H9 (cell line): ENCODE measurements around the gene CCDC187. TPM values are rescaled to one million over a fixed set of nuclear protein-coding genes. Genes with fewer than 3 reads are reported as not detected.

Experiments
- DNase-seq: peaks from one replicate; pipeline ENCODE4 v3.0.0-alpha.2; 2017
- H2AFZ ChIP-seq: one replicate; pipeline ENCODE4 v1.6.1; 2013; ENCODE audit warnings: mild to moderate bottlenecking, low read length, control low read depth, moderate library complexity
- H2AK5ac ChIP-seq: 2 replicates; pipeline ENCODE4 v1.6.1; 2013; ENCODE audit warnings: low read length, control low read depth, mixed read lengths; ENCODE audit not compliant: insufficient read length
- H2BK120ac ChIP-seq: one replicate; pipeline ENCODE4 v1.6.1; 2013; ENCODE audit warnings: low read depth, mild to moderate bottlenecking, low read length, control low read depth, inconsistent platforms; ENCODE audit not compliant: poor library complexity, severe bottlenecking
- H2BK12ac ChIP-seq: 2 replicates; pipeline ENCODE4 v1.6.1; 2013; ENCODE audit warnings: low read length, control low read depth, mixed read lengths, low read depth; ENCODE audit not compliant: insufficient read length
- H2BK15ac ChIP-seq: 2 replicates; pipeline ENCODE4 v1.6.1; 2013; ENCODE audit warnings: low read depth, low read length, control low read depth
- H2BK20ac ChIP-seq: one replicate; pipeline ENCODE4 v1.6.1; 2013; ENCODE audit warnings: low read depth, mild to moderate bottlenecking, low read length, control low read depth, inconsistent platforms; ENCODE audit not compliant: poor library complexity, severe bottlenecking
- H2BK5ac ChIP-seq: 2 replicates; pipeline ENCODE4 v1.6.1; 2013; ENCODE audit warnings: low read length, control low read depth, mixed read lengths; ENCODE audit not compliant: insufficient read length
- H3K14ac ChIP-seq: 2 replicates; pipeline ENCODE4 v1.6.1; 2013; ENCODE audit warnings: low read length, control low read depth; ENCODE audit not compliant: insufficient read depth
- H3K18ac ChIP-seq: 2 replicates; pipeline ENCODE4 v1.6.1; 2013; ENCODE audit warnings: low read depth, mild to moderate bottlenecking, mixed read lengths, low read length, control low read depth; ENCODE audit not compliant: insufficient read length
- H3K23ac ChIP-seq: 2 replicates; pipeline ENCODE4 v1.6.1; 2013; ENCODE audit warnings: low read length, control low read depth, mixed read lengths, low read depth; ENCODE audit not compliant: insufficient read length
- H3K23me2 ChIP-seq: 2 replicates; pipeline ENCODE4 v1.6.1; 2013; ENCODE audit warnings: low read depth, mild to moderate bottlenecking, mixed read lengths, low read length, control low read depth; ENCODE audit not compliant: insufficient read length, poor library complexity, severe bottlenecking
- H3K27ac ChIP-seq: 2 replicates; pipeline ENCODE4 v1.5.1; 2013; ENCODE audit warnings: low read length, control low read depth, mixed read lengths, low read depth; ENCODE audit not compliant: insufficient read length
- H3K27me3 ChIP-seq: 2 replicates; pipeline ENCODE4 v1.6.1; 2013; ENCODE audit warnings: low read length, control low read depth, inconsistent platforms; ENCODE audit not compliant: insufficient read depth
- H3K4ac ChIP-seq: 2 replicates; pipeline ENCODE4 v1.6.1; 2013; ENCODE audit warnings: low read depth, mild to moderate bottlenecking, control low read depth, inconsistent platforms, low read length, moderate library complexity
- H3K4me1 ChIP-seq: 2 replicates; pipeline ENCODE4 v1.6.1; 2013; ENCODE audit warnings: low read length, control low read depth, inconsistent platforms; ENCODE audit not compliant: insufficient read depth
- H3K4me2 ChIP-seq: 2 replicates; pipeline ENCODE4 v1.6.1; 2013; ENCODE audit warnings: low read length, control low read depth, mixed read lengths; ENCODE audit not compliant: insufficient read length, insufficient read depth
- H3K56ac ChIP-seq: 2 replicates; pipeline ENCODE4 v1.6.1; 2013; ENCODE audit warnings: low read depth, mild to moderate bottlenecking, mixed read lengths, low read length, control low read depth; ENCODE audit not compliant: insufficient read length
- H3K79me1 ChIP-seq: 2 replicates; pipeline ENCODE4 v1.6.1; 2013; ENCODE audit warnings: low read depth, mild to moderate bottlenecking, moderate library complexity, low read length, control low read depth, inconsistent platforms; ENCODE audit not compliant: insufficient read depth, poor library complexity, severe bottlenecking
- H3K79me2 ChIP-seq: 2 replicates; pipeline ENCODE4 v1.6.1; 2013; ENCODE audit warnings: low read length, control low read depth, inconsistent platforms; ENCODE audit not compliant: insufficient read depth
- H3K9ac ChIP-seq: 2 replicates; pipeline ENCODE4 v1.6.1; 2013; ENCODE audit warnings: low read length, control low read depth, mixed read lengths; ENCODE audit not compliant: insufficient read length; ENCODE audit errors: extremely low read depth
- H3K9me3 ChIP-seq: one replicate; pipeline ENCODE4 v1.6.1; 2013; ENCODE audit warnings: low read depth, low read length, inconsistent platforms; ENCODE audit not compliant: control insufficient read depth
- H3T11ph ChIP-seq: one replicate; pipeline ENCODE4 v1.6.1; 2013; ENCODE audit warnings: mild to moderate bottlenecking, low read length, control low read depth, inconsistent platforms
- H4K20me1 ChIP-seq: one replicate; pipeline ENCODE4 v1.6.1; 2013; ENCODE audit not compliant: control insufficient read depth, insufficient read length, insufficient read depth
- H4K5ac ChIP-seq: 2 replicates; pipeline ENCODE4 v1.6.1; 2013; ENCODE audit warnings: low read depth, mild to moderate bottlenecking, mixed read lengths, low read length, control low read depth; ENCODE audit not compliant: insufficient read length
- H4K8ac ChIP-seq: replicated peaks from 2 replicates; pipeline ENCODE4 v1.6.1; 2013; ENCODE audit warnings: low read length, control low read depth, mixed read lengths, low read depth; ENCODE audit not compliant: insufficient read length
- H4K91ac ChIP-seq: 2 replicates; pipeline ENCODE4 v1.6.1; 2013; ENCODE audit warnings: low read depth, mild to moderate bottlenecking, moderate library complexity, mixed read lengths, low read length, control low read depth; ENCODE audit not compliant: insufficient read length
- H3K27ac Mint-ChIP-seq, 3 experiments: 2 replicates in 2 of 3; 3 replicates in 1 of 3; pipeline ENCODE4 v1.8.0; 2020 to 2021; ENCODE audit warnings: mixed read lengths in 3 of 3, mild to moderate bottlenecking in 1 of 3, moderate library complexity in 1 of 3
- H3K27me3 Mint-ChIP-seq: 2 replicates; pipeline ENCODE4 v1.8.0; 2021; ENCODE audit warnings: low read depth, mild to moderate bottlenecking, moderate library complexity, mixed read lengths
- H3K36me3 Mint-ChIP-seq, 3 experiments: 2 replicates in 2 of 3; 3 replicates in 1 of 3; pipeline ENCODE4 v1.8.0; 2020 to 2021; ENCODE audit warnings: low read depth in 3 of 3, mixed read lengths in 3 of 3; ENCODE audit not compliant: insufficient read depth in 1 of 3
- H3K4me1 Mint-ChIP-seq, 2 experiments: 2 replicates each; pipeline ENCODE4 v1.8.0; 2020; ENCODE audit warnings: mixed read lengths in 2 of 2
- H3K4me3 Mint-ChIP-seq, 2 experiments: 2 replicates in 1 of 2; 3 replicates in 1 of 2; pipeline ENCODE4 v1.8.0; 2020 to 2021; ENCODE audit warnings: mild to moderate bottlenecking in 2 of 2, mixed read lengths in 2 of 2, moderate library complexity in 1 of 2
- H3K9me3 Mint-ChIP-seq, 2 experiments: 2 replicates in 1 of 2; 3 replicates in 1 of 2; pipeline ENCODE4 v1.8.0; 2020; ENCODE audit warnings: mild to moderate bottlenecking in 2 of 2, mixed read lengths in 2 of 2, moderate library complexity in 1 of 2
- CTCF ChIP-seq: fragments of 200-600 bp; sonication (generic); conservative IDR thresholded peaks from 3 replicates; pipeline ENCODE4 v1.8.0; 2021; ENCODE audit warnings: antibody characterized with exemption, mild to moderate bottlenecking
- WGBS: extraction: QIAGEN DNeasy Blood & Tissue Kit; methylation state at CpG from one replicate; pipeline ENCODE4 v1.1.7; 2013; ENCODE audit warnings: missing lambda C conversion rate, low lambda C conversion rate, mixed read lengths; ENCODE audit not compliant: insufficient read length; ENCODE audit errors: extremely low coverage; 5-methylcytosine and 5-hydroxymethylcytosine counted together
- total RNA-seq: library from RNA; stranded (reverse); gene quantifications from 2 replicates; pipeline ENCODE4 v1.2.1, GENCODE V29; 2021

Gene CCDC187
- total RNA-seq, 1 experiment from 2014 or later = 0.07 TPM

- no peak overlapping the region for H4K91ac ChIP-seq
- no peak overlapping the region for H2BK12ac ChIP-seq
- no peaks in the 10 kb centered on the region for H4K20me1 ChIP-seq
- H3K9ac ChIP-seq = no peak overlapping the region
- H2AFZ ChIP-seq = no peak overlapping the region
- H3K4me2 ChIP-seq = no peak overlapping the region
- H2AK5ac ChIP-seq = no peak overlapping the region
- H3K79me1 ChIP-seq = no peaks in the 10 kb centered on the region
- H3K9me3 ChIP-seq = no peaks in the 10 kb centered on the region
- H2BK20ac ChIP-seq = no peak overlapping the region
- no peak overlapping the region for H3K27ac ChIP-seq
- Mint-ChIP-seq H3K4me3 (no peak overlapping the region), H3K9me3 (no peaks in the 10 kb centered on the region), H3K4me1 (peaks cover 4 to 7% of the 10 kb centered on the region in 2 experiments; a peak in 2 of 4 replicates), H3K27ac (peak overlapping the region in 1 of 3 experiments; percentile 63; a peak in 2 of 7 replicates), H3K27me3 (peaks cover 6% of the 10 kb centered on the region), H3K36me3 (no peaks in the 10 kb centered on the region)
- H3K56ac ChIP-seq = no peak overlapping the region
- no peak for TF ChIP-seq CTCF
- no peak overlapping the region for H3K14ac ChIP-seq
- no peak overlapping the region for H3K4ac ChIP-seq
- peaks cover 3% of the 10 kb centered on the region for H3K23me2 ChIP-seq
- H2BK15ac ChIP-seq = no peak overlapping the region
- no CpG with 5 or more reads among the region's 30 CpGs for WGBS
- no peak overlapping the region for H3K18ac ChIP-seq
- no peaks in the 10 kb centered on the region for H3K4me1 ChIP-seq
- no peak overlapping the region for H4K8ac ChIP-seq
- no peak overlapping the region for H2BK5ac ChIP-seq
- H2BK120ac ChIP-seq = no peak overlapping the region
- no peaks in the 10 kb centered on the region for H3K79me2 ChIP-seq
- no peaks in the 10 kb centered on the region for H3K27me3 ChIP-seq
- no peak overlapping the region for H3K23ac ChIP-seq
- no peak for DNase-seq
- no peak overlapping the region for H4K5ac ChIP-seq
- no peak overlapping the region for H3T11ph ChIP-seq
These were observed 17.4 kb downstream of the CCDC187 start for GRCh38 chr9:136286359-136286986.
